ENCODE results near the gene UBA52. TPM values are rescaled to one million over a fixed set of nuclear protein-coding genes. Genes with fewer than 3 reads are reported as not detected.
"Not testable (repeated sequence)": the region's sequence is repeated elsewhere in the genome, so short reads cannot be mapped to it uniquely, and the experiment has no call there.

UBA52 gene
- polyA plus RNA-seq, 3 donors, result 832 to 3,024 (median 896) TPM

- Histone ChIP-seq H3K79me2 (ENCODE audit: insufficient read depth, low read length) (peaks cover 46% of the 10 kb centered on the region), H3K4me1 (ENCODE audit: control insufficient read depth in 1 of 2, insufficient read depth in 2 of 2, low read length in 2 of 2) (peaks cover 33 to 34% of the 10 kb centered on the region in 2 donors), H3K4me2 (replicated peaks; ENCODE audit: extremely low read depth, low read length, poor library complexity, severe bottlenecking) (peak overlapping the region; percentile 96), H3K27me3 (ENCODE audit: control insufficient read depth in 2 of 2, insufficient read depth in 2 of 2, low read length in 2 of 2) (no peaks in the 10 kb centered on the region), H3K36me3 (replicated peaks in 1 of 2; ENCODE audit: control insufficient read depth in 1 of 2, insufficient read depth in 2 of 2, low read length in 2 of 2) (no peaks in the 10 kb centered on the region), H3K9me3 (replicated peaks in 1 of 2; ENCODE audit: control insufficient read depth in 1 of 2, insufficient read depth in 1 of 2, low read length in 2 of 2) (no peaks in the 10 kb centered on the region), H4K20me1 (ENCODE audit: insufficient read depth, low read length) (peaks cover 44% of the 10 kb centered on the region), H3K27ac (ENCODE audit: low read depth in 1 of 2, low read length in 2 of 2) (peak overlapping the region; percentile 87 to 97), H3K9ac (ENCODE audit: insufficient read depth, low read length, poor library complexity, severe bottlenecking) (peak overlapping the region; percentile 100), H3K4me3 (replicated peaks in 1 of 3; ENCODE audit: low read depth in 2 of 3, low read length in 3 of 3) (peak overlapping the region in 2 of 3 experiments; percentile 84 to 98), H2AFZ (ENCODE audit: insufficient read depth, low read depth, low read length, poor library complexity, severe bottlenecking) (no peak overlapping the region)
- H3K9me3 Mint-ChIP-seq, result peaks cover 0 to 3% (median 0%) of the 10 kb centered on the region in 7 donors
- peak overlapping the region; percentile 92 to 100 (median 97) for H3K27ac Mint-ChIP-seq
- peaks cover 41% of the 10 kb centered on the region for H3K4me1 Mint-ChIP-seq
- DNase-seq, result peak; percentile 100
- TF ChIP-seq, protein P1, sequence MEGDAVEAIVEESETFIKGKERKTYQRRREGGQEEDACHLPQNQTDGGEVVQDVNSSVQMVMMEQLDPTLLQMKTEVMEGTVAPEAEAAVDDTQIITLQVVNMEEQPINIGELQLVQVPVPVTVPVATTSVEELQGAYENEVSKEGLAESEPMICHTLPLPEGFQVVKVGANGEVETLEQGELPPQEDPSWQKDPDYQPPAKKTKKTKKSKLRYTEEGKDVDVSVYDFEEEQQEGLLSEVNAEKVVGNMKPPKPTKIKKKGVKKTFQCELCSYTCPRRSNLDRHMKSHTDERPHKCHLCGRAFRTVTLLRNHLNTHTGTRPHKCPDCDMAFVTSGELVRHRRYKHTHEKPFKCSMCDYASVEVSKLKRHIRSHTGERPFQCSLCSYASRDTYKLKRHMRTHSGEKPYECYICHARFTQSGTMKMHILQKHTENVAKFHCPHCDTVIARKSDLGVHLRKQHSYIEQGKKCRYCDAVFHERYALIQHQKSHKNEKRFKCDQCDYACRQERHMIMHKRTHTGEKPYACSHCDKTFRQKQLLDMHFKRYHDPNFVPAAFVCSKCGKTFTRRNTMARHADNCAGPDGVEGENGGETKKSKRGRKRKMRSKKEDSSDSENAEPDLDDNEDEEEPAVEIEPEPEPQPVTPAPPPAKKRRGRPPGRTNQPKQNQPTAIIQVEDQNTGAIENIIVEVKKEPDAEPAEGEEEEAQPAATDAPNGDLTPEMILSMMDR (IDR thresholded peaks at IDR 0.05), result no peak
- H3K27me3 Mint-ChIP-seq (ENCODE audit: low read depth in 3 of 3), result peaks cover 0 to 2% (median 0%) of the 10 kb centered on the region in 3 donors
- intact Hi-C loops (cut with micrococcal nuclease), result loop anchor here (1.0 to 5.0 kb wide), 7 partner anchors 35 to 395 kb away; partner anchors contain the start of genes KXD1 (in 2 of the 2), COPE (in 1 of the 2), DDX49 (in 1 of the 2) and KLHL26 (in 1 of the 2)
- WGBS (ENCODE audit: insufficient coverage), result under 1% methylated on average over 46 of the region's 51 CpGs
- peak overlapping the region; percentile 95 to 100 for H3K4me3 Mint-ChIP-seq
- peaks cover 2 to 4% of the 10 kb centered on the region in 2 donors for H3K36me3 Mint-ChIP-seq
These were observed 49.4 kb upstream of the UBA52 start for GRCh38 chr19:18522124-18522861.

DNA sequence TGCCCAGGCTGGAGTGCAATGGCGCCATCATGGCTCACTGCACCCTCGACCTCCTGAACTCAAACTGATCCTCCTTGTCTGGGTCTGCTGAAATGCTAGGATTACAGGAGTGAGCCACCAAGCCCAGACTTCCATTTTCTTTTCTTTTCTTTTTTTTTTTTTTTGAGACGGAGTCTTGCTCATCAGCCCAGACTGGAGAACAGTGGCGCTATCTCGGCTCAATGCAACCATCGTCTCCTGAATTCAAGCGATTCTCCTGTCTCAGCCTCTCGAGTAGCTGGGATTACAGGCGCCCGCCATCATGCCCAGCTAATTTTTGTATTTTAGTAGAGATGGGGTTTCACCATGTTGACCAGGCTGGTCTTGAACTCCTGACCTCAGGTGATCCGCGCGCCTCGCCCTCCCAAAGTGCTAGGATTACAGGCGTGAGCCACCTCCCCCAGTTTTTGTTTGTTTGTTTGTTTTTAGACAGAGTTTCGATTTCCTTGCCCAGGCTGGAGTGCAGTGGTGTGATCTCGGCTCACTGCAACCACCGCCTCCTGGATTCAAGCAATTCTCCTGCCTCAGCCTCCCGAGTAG is 48.7 kb upstream of the UBA52 start:
- peaks cover 40% of the 10 kb centered on the region for H3K79me2 ChIP-seq (ENCODE audit: insufficient read depth, low read length)
- H3K9ac ChIP-seq (ENCODE audit: insufficient read depth, low read length, poor library complexity, severe bottlenecking); H3K9me3 Mint-ChIP-seq; H3K36me3 Mint-ChIP-seq; H3K36me3 ChIP-seq (replicated peaks in 1 of 2; ENCODE audit: control insufficient read depth in 1 of 2, insufficient read depth in 2 of 2, low read length in 2 of 2); H3K9me3 ChIP-seq (replicated peaks in 1 of 2; ENCODE audit: control insufficient read depth in 1 of 2, insufficient read depth in 1 of 2, low read length in 2 of 2); DNase-seq; H3K27me3 Mint-ChIP-seq (ENCODE audit: low read depth in 3 of 3); H3K27me3 ChIP-seq (ENCODE audit: control insufficient read depth in 2 of 2, insufficient read depth in 2 of 2, low read length in 2 of 2); H2AFZ ChIP-seq (ENCODE audit: insufficient read depth, low read depth, low read length, poor library complexity, severe bottlenecking): not testable (repeated sequence)
- peaks cover 38% of the 10 kb centered on the region for H3K4me1 Mint-ChIP-seq
- H3K27ac ChIP-seq (ENCODE audit: low read depth in 1 of 2, low read length in 2 of 2), result peak overlapping the region; percentile 37 to 69
- peak overlapping the region in 1 of 3 experiments; percentile 32 for H3K4me3 ChIP-seq (replicated peaks in 1 of 3; ENCODE audit: low read depth in 2 of 3, low read length in 3 of 3)
- intact Hi-C loops (cut with micrococcal nuclease), result loop anchor here (1.0 to 5.0 kb wide), 7 partner anchors 34 to 394 kb away; partner anchors contain the start of genes KXD1 (in 2 of the 2), COPE (in 1 of the 2), DDX49 (in 1 of the 2) and KLHL26 (in 1 of the 2)
- 83% methylated on average over 14 of the region's 19 CpGs for WGBS (ENCODE audit: insufficient coverage)
- peak overlapping the region; percentile 39 for H3K4me2 ChIP-seq (replicated peaks; ENCODE audit: extremely low read depth, low read length, poor library complexity, severe bottlenecking)
- peak overlapping the region; percentile 55 to 100 for H3K4me3 Mint-ChIP-seq
- H3K4me1 ChIP-seq (ENCODE audit: control insufficient read depth in 1 of 2, insufficient read depth in 2 of 2, low read length in 2 of 2), result peaks cover 30 to 33% of the 10 kb centered on the region in 2 donors
- peaks cover 38% of the 10 kb centered on the region for H4K20me1 ChIP-seq (ENCODE audit: insufficient read depth, low read length)
- peak overlapping the region; percentile 84 to 98 (median 94) for H3K27ac Mint-ChIP-seq

All from CD14-positive monocyte (primary cell).